HG03064 (cell line): ENCODE measurements around the gene ILF3.
"Not testable (repeated sequence)": the region's sequence is repeated elsewhere in the genome, so short reads cannot be mapped to it uniquely, and the experiment has no call there.

Experiments
- ATAC-seq: cut with Tn5 transposase; IDR thresholded peaks from one replicate; pipeline ENCODE4 v1.9.1; 2021; ENCODE audit warnings: low read depth; ENCODE audit not compliant: unreplicated experiment

ILF3 gene

DNA sequence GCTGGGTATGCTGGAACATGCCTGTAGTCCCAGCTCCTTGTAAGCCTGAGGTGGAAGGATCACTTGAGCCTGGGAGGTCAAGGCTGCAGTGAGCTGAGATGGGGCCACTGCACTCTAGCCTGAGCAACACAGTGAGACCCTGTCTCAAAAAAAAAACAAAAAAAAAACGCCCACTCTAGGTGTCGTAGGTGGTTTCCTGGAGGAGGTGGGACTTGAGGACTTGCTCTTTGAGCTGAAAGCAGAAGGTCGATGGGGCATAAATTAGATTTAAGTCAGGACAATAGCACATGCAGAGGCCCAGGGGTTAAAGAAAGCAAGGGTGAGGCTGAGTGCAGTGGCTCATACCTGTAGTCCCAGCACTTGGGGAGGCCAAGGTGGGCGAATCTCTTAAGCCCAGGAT lies 12.9 kb upstream of the ILF3 start:
- ATAC-seq, result no peak

DNA sequence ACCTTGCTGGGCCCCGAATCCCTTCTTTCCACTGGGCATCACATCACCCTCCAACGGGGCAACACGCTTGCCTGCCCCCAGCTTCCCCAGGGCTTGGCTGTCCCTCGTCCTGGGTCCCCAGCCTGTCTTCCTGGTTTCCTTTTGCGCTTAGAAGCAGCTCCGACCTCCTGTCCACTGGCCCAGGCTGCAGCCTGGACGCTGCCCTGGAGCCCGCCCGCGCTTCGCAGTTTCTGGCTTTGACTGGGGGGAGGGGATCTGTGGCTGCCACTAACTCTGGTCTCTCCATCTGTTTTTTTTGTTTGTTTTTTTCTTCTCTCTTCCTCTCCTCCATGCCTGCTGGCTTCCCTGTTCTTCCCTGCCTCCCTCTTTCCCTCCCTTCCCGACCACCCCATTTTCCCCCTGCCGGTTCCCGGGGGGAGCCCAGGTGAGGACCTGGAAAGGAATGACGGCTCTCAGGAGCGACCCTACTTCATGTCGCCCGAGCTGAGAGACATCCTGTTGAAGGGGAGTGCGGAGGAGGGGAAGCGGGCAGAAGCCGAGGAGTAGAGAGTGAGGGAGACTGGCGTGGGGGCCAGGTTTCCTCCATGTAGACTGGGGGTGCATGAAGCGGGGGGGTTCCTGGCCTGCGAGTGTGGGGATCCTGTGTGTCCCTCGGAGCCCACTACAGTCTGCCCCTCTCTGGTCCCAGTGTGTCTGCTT lies 11.5 kb upstream of the ILF3 start:
- ATAC-seq, result no peak

- no peak for ATAC-seq
These were observed 10.8 kb upstream of the ILF3 start for GRCh38 chr19:10643172-10643967.

GRCh38 chr19:10643968-10644259 lies 10.2 kb upstream of the ILF3 start:
- ATAC-seq, result no peak

DNA sequence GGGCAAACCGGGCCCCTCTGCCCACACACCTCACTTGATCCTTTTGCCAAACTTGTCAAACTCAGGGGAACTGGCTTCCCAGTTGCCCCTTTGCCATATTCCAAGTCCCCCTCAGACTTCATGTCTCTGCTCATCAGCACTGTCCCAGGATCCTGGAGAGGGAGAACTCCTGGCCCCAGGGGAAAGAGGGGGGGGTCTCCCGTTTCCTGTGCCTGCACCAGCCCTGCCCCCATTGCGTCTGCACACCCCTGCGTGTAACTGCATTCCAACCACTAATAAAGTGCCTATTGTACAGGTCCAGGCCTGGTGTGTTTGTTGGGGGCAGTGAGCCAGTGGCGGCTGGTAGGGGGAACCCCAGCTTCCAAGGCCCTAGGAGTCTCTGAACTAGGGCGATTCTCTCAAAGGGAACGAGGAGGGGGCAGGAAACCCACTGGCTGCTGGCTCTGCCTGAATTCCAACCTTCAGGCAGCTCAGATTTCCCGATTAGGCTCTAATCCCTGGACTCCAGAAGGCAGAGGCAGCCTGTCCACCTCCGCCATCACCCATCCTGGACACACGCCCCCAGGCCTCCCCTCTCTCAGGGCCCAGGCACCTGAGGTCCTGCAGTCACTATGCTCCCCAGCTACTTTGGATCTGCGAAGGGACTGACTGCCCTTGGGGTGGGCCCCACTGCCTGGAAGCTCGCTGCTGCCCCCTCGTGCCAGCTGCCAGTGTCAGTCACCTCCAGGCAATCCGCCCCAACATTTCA lies 9.7 kb upstream of the ILF3 start:
- no peak for ATAC-seq

DNA sequence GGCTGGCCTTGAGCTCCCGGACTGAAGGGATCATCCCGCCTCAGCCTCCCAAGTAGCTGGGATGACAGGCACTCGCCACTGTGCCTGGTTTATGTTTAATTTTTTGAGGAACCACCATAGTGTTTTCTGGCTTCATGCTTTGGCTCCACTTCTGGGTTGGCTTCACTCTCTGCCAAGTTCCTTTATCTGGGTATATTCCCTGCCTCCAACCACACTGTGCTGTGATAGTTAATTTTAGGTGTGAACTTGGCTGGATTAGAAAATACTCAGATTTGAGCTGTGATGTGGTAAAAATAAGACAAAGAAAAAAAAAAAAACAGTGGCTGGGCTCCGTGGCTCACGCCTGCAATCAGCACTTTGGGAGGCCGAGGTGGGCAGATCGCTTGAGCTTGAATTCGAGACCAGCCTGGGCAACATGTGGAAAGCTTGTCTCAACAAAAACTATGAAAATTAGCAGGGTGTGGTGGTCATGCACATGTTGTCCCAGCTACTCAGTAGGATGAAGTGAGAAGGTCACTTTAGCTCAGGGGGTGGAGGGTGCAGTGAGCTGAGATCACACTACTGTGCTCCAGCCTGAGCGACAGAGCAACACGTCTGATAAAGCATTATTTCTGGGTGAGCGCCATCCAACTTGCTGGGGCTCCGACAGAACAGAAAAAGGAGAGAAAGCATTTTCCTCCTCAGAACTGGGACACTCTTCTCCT lies 7.5 kb upstream of the ILF3 start:
- no peak for ATAC-seq

DNA sequence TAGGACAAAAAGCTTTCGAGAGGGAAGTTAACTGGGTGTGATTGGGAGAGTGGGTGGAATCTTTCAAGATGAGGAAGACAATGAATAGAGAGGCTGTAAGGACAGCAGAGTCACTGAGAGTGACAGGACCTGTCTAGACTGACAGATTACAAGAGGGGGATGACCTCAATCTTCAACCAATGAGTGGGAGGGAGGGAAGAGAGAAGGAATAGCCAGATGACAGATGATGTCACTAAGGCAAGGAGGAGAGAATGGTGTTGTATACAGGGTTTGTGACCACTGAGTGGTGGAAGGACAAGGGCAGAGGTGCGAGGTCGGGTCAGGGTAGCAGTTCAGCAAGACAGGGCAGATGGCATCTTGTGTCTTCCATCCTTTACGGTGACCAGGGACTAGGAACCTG lies 5.8 kb upstream of the ILF3 start:
- no peak for ATAC-seq

DNA sequence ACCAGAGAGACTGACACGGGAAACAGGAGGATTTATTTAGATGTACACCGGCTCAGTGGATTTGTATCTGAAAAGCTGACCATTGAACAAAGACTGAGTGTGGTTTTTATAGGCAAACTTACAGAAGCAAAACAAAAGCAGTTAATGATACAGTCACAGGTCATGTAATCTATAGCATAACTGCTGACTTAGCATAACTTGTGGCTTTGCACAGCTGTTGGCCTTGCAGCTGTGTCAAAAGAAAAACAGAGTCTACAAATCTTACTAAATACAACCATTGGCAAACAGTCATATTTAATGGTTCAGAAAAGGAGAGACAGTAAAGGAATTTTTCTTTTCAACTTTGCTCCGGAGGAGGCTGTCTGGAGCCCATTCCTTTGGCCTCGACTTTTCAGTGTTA lies 2.3 kb upstream of the ILF3 start:
- ATAC-seq, result no peak

DNA sequence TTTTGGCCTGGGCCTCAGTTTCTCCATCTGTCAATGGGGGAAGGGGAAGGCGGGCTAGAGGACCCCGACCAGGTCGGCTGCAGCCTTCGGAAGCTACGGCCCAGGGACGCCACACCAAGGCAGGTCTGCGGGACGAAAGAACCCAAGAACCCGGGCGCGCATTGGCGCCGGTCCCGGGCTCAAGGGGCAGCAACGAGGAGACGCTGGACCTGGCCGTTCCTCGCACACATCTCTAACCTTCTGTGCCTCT lies 739 bp upstream of the ILF3 start:
- ATAC-seq, result no peak

GRCh38 chr19:10654610-10655456 lies 687 bp downstream of the ILF3 start:
- peak; percentile 6 for ATAC-seq

DNA sequence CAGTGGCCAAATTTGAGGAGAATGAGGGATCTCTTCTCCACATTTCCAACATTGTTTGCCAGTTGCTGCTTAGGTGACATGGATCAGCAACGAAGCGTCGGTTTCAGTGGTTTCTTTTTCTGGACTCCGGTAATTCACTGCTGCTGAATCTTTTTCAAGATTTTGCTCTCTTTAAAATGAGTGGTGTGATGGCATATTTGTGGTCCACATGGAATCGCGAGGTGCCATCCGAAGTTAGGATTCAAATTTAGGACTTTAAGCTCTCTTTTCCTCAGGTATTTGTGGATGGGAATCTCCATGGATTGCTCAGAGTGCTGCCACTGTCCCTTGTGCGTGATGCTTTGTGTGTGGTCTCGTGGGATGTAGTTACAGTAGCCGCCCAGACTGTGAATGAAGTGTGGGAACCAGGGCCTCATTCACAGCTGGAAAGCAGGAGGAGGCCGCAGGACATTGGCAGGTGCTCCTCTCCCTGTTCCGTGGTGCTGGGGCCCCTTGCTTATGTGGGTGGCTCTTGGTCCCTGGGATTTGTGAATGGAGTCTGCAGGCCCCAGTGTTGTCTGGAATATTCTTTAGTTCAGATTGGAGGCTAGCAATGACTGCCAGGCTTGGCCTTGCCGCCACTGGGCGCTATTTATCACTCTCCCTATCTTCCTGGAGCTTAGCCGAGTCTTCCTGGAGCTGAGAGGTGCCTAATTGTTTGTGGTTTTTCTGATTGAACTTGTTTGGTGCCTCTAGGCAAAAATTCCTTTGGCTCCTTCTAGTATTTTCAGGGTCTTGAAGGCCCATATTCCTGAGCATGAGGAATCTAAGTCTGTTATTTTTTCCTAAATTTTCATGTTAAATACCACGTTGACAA lies 1.5 kb downstream of the ILF3 start:
- ATAC-seq, result no peak

- ATAC-seq, result no peak
These were observed 6.2 kb downstream of the ILF3 start for GRCh38 chr19:10660346-10660745.

DNA sequence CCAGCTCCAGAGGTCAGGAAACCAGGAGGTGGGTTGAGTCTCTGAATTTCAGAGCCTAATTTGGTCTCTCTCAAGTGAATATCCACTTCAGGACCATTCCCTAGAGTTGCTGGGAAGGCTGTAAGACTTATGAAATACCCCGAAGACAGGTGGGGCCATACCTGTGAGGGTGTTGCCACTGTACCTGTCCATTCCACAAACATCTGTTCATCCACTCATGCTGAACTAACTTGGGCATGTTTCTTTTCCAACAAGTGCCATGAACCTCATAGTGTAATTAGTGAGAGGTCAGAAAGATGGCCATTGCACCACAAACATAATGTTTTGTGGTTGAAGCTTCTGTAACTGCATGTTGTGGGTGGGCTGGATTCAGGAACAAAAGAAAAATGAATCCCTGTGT lies 7.8 kb downstream of the ILF3 start:
- no peak for ATAC-seq

DNA sequence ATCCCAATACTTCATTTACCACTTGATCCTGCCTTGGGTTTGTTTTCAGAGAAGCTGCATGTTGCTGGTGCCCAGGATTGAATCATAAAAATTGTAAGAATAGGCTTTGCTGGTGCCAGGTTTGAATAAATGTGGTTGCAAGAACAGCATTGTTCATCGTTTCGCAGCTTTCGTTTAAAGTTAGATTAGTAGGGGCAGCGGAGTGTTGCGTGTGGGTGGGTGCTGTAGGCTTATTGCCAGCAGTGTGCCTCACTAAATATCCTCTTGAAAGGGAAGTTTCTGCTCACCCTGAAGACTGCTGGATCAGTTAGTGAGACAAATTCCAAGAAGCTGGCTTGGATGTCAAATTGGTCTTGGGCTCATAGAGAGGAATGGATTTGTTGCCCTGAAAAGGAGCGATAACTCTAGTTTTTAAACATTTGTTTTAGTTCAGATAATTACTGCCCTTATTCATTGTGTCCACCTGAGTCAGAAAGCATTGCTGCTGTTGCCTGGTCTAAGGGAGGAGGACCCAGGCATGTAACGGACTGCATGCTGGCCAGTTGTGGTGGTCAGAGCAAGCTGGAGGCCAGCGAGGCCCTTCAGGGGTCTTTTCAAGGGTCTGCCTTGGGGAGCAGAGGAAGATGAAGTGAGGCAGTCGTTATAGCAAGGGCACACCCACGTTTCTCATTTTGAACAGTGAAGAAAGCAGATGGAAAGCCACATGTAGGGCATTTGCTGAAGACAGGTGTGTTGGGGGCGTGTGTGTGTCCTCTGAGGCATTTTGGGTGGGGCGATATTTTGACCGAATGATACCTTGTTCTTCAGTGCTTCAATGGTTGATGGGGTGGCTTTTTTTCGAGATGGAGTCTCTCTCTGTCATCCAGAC lies 8.5 kb downstream of the ILF3 start:
- ATAC-seq, result no peak

DNA sequence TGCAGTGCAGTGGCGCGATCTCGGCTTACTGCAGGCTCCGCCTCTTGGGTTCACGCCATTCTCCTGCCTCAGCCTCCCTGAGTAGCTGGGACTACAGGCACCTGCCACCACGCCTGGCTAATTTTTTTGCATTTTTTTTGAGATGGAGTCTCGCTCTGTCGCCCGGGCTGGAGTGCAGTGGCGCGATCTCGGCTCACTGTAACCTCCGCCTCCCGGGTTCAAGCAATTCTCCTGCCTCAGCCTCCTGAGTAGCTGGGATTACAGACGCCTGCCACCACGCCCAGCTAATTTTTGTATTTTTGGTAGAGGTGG lies 9.1 kb downstream of the ILF3 start:
- not testable (repeated sequence) for ATAC-seq

- no peak for ATAC-seq
These were observed 13.7 kb downstream of the ILF3 start for GRCh38 chr19:10667867-10668266.

DNA sequence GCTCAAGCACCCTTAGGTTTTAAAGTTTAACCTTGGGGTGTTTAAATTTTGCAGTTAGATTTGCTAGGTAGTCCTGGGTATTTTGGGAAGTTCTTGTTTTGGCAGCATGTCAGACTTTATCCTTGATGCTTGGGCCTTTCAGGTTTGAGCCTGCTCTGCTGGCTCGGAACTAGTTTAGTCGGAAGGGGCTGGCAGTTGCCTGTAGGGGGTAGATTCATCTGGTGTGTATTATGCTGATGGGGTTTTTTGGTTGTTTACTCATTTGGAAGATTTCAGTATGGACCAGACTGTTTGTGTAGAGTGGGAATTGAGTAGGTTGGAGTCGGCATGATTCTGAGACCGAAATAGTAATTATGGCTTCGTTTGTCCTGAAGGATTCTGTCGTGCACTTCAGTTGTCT lies 15.1 kb downstream of the ILF3 start:
- ATAC-seq, result no peak

GRCh38 chr19:10670182-10670581 lies 16.0 kb downstream of the ILF3 start:
- no peak for ATAC-seq
